Thoracic aorta (tissue), 2 donors: ENCODE results near the gene KCNQ5. TPM values are rescaled to one million over a fixed set of nuclear protein-coding genes. Genes with fewer than 3 reads are reported as not detected.

Experiments
- ATAC-seq: fragments of 150-250 bp; one replicate; pipeline ENCODE4 v1.8.0; 2017; ENCODE audit warnings: low read depth; ENCODE audit not compliant: insufficient number of reproducible peaks, low FRiP score
- DNase-seq: peaks from one replicate; pipeline ENCODE4 v3.0.0-alpha.2; 2020; ENCODE audit warnings: low spot score
- H3K27ac ChIP-seq, 2 donors: fragments of 200-600 bp; sonication (generic); 1 replicate in 1 of 2; 2 replicates in 1 of 2; pipeline ENCODE4 v1.5.1; 2016; ENCODE audit warnings: mild to moderate bottlenecking in 2 of 2, moderate library complexity in 2 of 2
- H3K27me3 ChIP-seq: fragments of 200-600 bp; sonication (generic); replicated peaks from 2 replicates; pipeline ENCODE4 v1.6.0; 2016; ENCODE audit warnings: mild to moderate bottlenecking; ENCODE audit not compliant: insufficient read depth
- H3K36me3 ChIP-seq: fragments of 200-600 bp; sonication (generic); one replicate; pipeline ENCODE4 v1.5.1; 2016
- H3K4me1 ChIP-seq, 2 donors: fragments of 200-600 bp; sonication (generic); 1 replicate in 1 of 2; 2 replicates in 1 of 2; pipeline versions ENCODE4 v1.5.1 to v1.6.0; 2016; ENCODE audit warnings: low read depth in 2 of 2, mild to moderate bottlenecking in 1 of 2; ENCODE audit not compliant: control insufficient read depth in 1 of 2
- H3K4me3 ChIP-seq: fragments of 200-600 bp; sonication (generic); 2 replicates; pipeline ENCODE4 v1.5.1; 2016; ENCODE audit warnings: mild to moderate bottlenecking
- H3K9me3 ChIP-seq: fragments of 200-600 bp; sonication (generic); 2 replicates; pipeline ENCODE4 v1.5.1; 2016
- total RNA-seq, 2 donors: library from RNA; depleted of rRNA; stranded (reverse); fragments of >200 nt; gene quantifications; one replicate each; pipeline versions ENCODE4 v1.1.0 to v1.2.3, GENCODE V29; 2016
- TF ChIP-seq, protein P1 (sequence below): fragments of 200-600 bp; sonication (generic); IDR thresholded peaks from one replicate; pipeline ENCODE4 v1.5.1; 2019; ENCODE audit warnings: antibody characterized with exemption

KCNQ5 gene
- total RNA-seq, 2 donors from 2014 or later = 7.3 to 8.5 TPM

DNA sequence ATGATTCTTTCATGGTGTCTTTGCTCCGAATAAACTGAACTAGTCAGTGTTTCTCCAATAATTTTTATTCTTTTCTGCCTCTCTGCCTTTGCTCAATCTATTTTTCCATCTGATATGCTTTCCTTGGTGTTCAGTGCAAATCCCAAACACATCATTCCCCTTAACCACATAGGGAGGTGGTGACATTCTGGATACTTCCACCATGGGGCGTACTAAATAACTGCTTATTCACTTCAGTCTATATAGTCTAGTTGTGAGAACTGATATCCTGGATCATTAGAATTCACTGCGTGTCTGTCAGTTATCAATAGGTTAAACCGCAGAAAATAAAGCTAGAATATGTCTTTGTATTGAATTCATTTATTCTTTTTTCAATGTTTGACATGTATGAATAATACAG is 83.1 kb downstream of the KCNQ5 start:
- Histone ChIP-seq H3K27me3 (no peaks in the 10 kb centered on the region), H3K4me1 (no peaks in the 10 kb centered on the region), H3K36me3 (no peaks in the 10 kb centered on the region), H3K4me3 (no peak overlapping the region), H3K9me3 (no peaks in the 10 kb centered on the region), H3K27ac (no peak overlapping the region)
- ATAC-seq (no peak), DNase-seq (no peak)
- TF ChIP-seq, protein P1, sequence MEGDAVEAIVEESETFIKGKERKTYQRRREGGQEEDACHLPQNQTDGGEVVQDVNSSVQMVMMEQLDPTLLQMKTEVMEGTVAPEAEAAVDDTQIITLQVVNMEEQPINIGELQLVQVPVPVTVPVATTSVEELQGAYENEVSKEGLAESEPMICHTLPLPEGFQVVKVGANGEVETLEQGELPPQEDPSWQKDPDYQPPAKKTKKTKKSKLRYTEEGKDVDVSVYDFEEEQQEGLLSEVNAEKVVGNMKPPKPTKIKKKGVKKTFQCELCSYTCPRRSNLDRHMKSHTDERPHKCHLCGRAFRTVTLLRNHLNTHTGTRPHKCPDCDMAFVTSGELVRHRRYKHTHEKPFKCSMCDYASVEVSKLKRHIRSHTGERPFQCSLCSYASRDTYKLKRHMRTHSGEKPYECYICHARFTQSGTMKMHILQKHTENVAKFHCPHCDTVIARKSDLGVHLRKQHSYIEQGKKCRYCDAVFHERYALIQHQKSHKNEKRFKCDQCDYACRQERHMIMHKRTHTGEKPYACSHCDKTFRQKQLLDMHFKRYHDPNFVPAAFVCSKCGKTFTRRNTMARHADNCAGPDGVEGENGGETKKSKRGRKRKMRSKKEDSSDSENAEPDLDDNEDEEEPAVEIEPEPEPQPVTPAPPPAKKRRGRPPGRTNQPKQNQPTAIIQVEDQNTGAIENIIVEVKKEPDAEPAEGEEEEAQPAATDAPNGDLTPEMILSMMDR = no peak

DNA sequence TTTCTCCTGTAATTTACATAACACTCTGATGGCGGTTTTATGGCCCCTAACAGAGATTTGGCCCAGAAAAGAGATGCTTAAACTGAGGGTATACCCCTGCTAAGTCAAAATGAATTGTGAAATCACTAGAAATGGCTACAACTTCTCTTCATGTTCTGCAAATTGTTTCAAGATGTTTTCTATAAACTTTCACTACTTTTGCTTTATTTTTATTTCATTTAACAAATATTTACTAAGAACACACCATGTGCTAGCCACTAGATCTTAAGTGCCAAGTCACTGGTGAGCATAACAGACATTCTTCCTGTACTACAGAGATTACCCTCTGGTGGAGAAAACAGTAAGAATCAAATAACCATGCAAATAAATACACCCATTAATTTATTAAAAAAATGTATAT is 87.6 kb downstream of the KCNQ5 start:
- H3K9me3 ChIP-seq = no peaks in the 10 kb centered on the region
- no peaks in the 10 kb centered on the region for H3K27me3 ChIP-seq
- H3K36me3 ChIP-seq = no peaks in the 10 kb centered on the region
- ATAC-seq (no peak), DNase-seq (no peak)
- H3K4me3 ChIP-seq = no peak overlapping the region
- TF ChIP-seq, protein P1 = no peak
- no peaks in the 10 kb centered on the region for H3K4me1 ChIP-seq
- H3K27ac ChIP-seq = no peak overlapping the region

DNA sequence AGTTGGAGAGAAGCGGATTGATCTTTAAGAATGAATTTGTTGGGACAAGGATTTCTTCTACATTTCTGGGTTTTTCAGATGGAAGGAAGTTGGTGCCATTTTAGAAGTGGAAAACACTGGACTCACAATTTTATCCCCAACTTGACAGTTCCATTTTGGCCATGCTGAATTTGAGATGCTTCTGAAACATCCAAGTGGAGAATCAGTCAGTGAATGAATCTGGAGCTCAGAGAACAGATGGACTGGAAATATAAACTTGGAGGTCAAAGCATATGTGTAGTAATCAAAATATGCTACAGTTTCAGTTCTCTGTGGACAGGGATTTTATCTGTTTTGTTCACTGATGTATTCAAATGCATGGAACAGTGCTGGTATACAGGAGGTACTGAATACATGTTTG is 89.9 kb downstream of the KCNQ5 start:
- TF ChIP-seq, protein P1 = no peak
- ATAC-seq = no peak
- no peaks in the 10 kb centered on the region for H3K27me3 ChIP-seq
- H3K4me3 ChIP-seq = no peak overlapping the region
- no peaks in the 10 kb centered on the region for H3K36me3 ChIP-seq
- no peak overlapping the region for H3K27ac ChIP-seq
- DNase-seq = no peak
- no peaks in the 10 kb centered on the region for H3K9me3 ChIP-seq
- H3K4me1 ChIP-seq = no peaks in the 10 kb centered on the region

DNA sequence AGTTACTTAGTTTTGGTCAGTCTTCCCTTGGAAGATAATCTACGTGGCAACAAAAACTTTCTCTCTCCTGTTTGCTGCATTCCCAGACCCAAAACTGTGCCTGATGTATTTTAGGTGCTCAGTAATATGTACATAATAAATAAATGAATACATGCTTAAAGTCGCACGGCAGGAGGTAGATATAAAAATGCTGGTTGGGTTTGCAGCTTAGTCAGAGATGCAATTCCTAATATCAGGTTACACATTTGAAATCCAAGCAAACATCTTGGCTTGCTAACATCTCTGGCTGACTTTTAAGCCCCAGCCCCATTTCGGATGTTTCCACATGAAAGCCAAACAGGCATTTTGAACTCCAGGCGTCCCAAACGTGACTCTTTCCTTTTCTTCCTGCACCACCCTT is 91.0 kb downstream of the KCNQ5 start:
- no peak for ATAC-seq
- Histone ChIP-seq H3K36me3 (no peaks in the 10 kb centered on the region), H3K9me3 (no peaks in the 10 kb centered on the region), H3K4me3 (no peak overlapping the region), H3K27ac (no peak overlapping the region), H3K27me3 (no peaks in the 10 kb centered on the region), H3K4me1 (no peaks in the 10 kb centered on the region)
- DNase-seq = no peak
- TF ChIP-seq, protein P1 = no peak

DNA sequence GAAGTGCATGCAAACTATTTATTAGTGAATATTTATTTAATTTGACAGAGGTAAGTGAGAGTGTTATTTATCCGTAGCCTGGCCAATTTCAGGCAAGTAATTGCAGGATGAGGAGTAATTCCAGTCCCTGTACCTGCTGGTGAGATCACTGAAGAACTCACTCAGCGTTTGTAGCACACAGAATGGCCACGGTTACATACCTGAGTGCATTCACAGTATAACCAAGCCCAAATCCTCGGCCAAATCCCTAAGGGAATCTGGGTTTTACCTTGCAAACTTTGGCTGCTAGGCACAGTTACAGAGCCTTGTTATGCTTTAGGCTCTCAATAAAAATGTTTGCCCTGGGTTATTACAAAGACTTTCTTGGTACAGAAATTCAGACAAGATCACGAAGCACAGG is 93.3 kb downstream of the KCNQ5 start:
- H3K9me3 ChIP-seq = no peaks in the 10 kb centered on the region
- no peaks in the 10 kb centered on the region for H3K36me3 ChIP-seq
- no peak overlapping the region for H3K27ac ChIP-seq
- ATAC-seq (no peak), DNase-seq (no peak)
- H3K4me3 ChIP-seq = no peak overlapping the region
- TF ChIP-seq, protein P1 = no peak
- no peaks in the 10 kb centered on the region for H3K27me3 ChIP-seq
- no peaks in the 10 kb centered on the region for H3K4me1 ChIP-seq
